Choroid plexus epithelial cell (primary cell): ENCODE measurements around the gene PLCB2.

ENCODE experiments used
- DNase-seq: peaks from one replicate; pipeline ENCODE4 v3.0.0-alpha.2; 2010; ENCODE audit warnings: low read depth
- H3K4me3 ChIP-seq: 2 replicates; pipeline ENCODE4 v1.5.1; 2011; ENCODE audit warnings: low read depth, mild to moderate bottlenecking, control low read depth, low read length, moderate library complexity
- TF ChIP-seq, protein P1 (sequence below): conservative IDR thresholded peaks from 2 replicates; pipeline ENCODE4 v1.5.1; 2011; ENCODE audit warnings: low read depth, mild to moderate bottlenecking, control low read depth, inconsistent platforms, low read length, moderate library complexity

PLCB2 gene

DNA sequence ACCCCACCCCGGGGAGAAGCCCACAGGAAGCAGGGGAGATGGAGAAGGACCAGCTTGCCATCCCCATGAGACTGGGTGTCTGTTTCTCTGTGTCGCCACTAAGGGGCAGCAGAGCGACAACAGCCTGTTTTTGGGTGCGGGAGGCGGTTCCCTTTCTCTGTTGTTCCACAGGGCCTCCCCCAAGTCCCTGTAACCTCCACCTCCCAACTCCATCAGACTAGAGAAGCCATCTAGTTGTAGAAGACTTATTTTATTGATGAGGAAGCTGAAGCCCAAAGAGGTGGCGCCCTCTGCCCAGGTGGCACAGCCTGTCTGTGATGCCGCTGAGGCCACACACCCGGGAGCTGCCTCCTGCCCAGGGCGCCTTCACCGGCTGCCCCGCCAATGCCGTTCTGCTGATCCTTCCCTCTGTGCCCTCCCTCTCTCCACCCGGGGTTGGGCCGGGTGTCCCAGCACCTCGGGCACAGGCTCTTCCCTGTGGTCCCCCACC is 36.9 kb upstream of the PLCB2 start:
- DNase-seq = peak; percentile 76
- TF ChIP-seq, protein P1, sequence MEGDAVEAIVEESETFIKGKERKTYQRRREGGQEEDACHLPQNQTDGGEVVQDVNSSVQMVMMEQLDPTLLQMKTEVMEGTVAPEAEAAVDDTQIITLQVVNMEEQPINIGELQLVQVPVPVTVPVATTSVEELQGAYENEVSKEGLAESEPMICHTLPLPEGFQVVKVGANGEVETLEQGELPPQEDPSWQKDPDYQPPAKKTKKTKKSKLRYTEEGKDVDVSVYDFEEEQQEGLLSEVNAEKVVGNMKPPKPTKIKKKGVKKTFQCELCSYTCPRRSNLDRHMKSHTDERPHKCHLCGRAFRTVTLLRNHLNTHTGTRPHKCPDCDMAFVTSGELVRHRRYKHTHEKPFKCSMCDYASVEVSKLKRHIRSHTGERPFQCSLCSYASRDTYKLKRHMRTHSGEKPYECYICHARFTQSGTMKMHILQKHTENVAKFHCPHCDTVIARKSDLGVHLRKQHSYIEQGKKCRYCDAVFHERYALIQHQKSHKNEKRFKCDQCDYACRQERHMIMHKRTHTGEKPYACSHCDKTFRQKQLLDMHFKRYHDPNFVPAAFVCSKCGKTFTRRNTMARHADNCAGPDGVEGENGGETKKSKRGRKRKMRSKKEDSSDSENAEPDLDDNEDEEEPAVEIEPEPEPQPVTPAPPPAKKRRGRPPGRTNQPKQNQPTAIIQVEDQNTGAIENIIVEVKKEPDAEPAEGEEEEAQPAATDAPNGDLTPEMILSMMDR = peak; percentile 85

DNA sequence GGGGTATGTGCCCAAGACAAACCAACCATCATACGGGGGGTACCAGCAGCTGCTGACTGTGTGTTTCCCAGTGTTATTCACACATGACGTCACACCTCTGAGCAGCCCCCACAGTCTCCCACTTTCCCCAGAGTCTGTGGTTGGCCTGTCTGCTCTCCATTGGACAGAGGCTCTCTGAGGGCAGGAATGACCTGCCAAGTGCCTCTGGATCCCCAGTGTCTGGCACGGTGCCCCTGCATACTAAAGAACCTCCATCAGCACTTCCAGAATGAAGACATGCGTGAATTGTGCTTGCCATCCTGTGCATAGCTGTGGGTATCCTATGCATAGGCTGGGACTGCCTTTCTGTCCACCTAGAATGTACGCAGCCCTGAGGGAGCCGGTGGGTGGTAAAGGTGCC is 36.5 kb upstream of the PLCB2 start:
- TF ChIP-seq, protein P1 = no peak
- no peak for DNase-seq
- no peak overlapping the region for H3K4me3 ChIP-seq

More for the DNA sequence above, 36.9 kb upstream of the PLCB2 start:
- no peak overlapping the region for H3K4me3 ChIP-seq

DNA sequence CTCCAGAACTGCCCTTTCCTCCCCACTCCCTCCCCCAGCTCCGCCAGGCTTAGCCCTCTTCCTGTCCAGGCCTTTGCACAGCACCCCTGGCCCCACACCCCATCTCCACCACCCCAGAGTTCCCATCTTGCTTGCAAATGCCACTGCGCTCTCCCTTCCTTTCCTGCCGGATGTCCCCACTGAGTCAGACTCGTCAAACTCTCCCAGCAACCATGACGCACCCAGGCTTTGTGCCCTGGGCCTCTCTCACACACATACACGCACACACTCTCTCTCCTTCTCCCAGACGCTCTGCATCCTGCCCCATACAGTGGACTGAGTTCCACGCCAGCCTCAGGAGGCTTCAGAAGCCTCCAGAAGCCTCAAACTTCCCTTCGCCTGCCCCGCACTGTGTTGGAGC is 35.8 kb upstream of the PLCB2 start:
- H3K4me3 ChIP-seq = no peak overlapping the region
- DNase-seq = peak; percentile 89
- TF ChIP-seq, protein P1 = no peak

DNA sequence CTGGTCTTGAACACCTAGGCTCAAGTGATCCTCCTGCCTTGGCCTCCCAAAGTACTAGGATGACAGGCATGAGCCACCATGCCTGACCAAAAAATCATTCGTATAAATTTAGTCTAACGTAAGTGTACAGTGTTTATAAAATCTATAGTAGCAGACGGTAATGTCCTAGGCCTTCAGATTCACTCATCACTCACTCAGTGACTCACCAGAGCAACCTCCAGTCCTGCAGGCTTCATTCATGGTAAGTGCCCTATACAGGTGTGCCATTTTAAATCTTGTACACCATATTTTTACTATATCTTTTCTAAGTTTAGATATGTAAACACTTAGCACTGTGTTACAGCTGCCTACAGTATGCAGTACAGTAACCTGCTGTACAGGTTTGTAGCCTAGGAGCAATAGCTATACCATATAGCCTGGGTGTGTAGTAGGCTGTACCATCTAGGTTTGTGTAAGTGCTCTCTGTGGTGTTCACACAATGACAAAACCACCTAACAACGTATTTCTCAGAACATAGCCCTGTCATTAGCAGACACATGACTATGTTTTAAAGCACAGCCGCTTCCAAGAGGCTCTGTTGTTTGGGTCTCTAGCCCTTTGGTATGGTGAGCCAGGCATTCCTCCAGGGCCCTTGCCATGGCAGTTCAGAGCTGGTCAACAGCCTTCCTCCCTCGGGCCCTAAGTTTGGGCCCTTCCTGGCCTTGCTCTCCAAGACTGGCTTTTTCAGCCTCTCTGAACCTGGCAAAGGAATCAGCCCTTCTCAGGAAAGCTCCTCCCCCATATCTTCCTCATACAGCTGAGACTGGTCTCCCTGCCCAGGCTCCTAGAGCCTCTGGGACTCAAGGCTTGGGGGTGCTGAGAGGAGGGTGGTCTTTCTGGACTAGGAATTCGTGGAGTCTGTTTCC is 34.9 kb upstream of the PLCB2 start:
- TF ChIP-seq, protein P1 = no peak
- H3K4me3 ChIP-seq = no peak overlapping the region

DNA sequence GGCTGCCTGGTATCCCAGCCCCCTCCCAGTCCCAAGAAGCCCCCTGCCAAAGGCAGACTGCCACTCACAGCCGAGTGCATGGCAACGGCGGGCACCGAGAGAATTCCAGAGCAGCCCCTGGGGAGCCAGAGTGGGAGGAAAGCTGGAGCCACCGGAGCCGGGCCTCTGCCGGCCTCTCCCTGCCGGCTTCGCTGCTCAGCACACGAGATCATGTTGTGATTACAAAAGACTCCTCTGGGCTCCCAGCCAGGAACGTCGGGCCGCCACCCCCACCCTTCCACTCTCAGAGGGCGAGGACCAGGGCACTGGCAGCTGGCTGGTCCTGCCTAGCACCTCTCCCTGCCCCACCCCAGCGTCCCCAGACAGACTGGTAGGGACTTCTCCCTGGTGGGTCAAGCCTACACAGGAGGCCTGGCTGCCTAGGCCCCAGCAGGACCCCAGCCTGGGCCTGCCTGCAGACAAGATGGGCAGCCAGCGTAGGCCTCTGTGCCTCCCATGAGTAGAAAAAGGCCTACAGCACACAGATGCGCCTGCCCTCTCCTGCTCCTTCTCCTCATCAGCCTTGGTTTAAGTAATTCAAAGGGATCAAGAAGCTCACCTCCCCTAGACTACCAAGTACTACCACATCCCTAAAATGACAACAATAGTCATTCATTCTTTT is 33.1 kb upstream of the PLCB2 start, which contains the start of gene CCDC9B:
Gene CCDC9B (minus strand): TSS at position 200 of the 661 bp plus-strand sequence. CDS start 120 bp downstream, at position 80.
- peak; percentile 91 for DNase-seq
- peak within 1 kb of the TSS; percentile 54 for H3K4me3 ChIP-seq
- TF ChIP-seq, protein P1 = no peak

More for the DNA sequence above, 34.9 kb upstream of the PLCB2 start:
- no peak for DNase-seq

DNA sequence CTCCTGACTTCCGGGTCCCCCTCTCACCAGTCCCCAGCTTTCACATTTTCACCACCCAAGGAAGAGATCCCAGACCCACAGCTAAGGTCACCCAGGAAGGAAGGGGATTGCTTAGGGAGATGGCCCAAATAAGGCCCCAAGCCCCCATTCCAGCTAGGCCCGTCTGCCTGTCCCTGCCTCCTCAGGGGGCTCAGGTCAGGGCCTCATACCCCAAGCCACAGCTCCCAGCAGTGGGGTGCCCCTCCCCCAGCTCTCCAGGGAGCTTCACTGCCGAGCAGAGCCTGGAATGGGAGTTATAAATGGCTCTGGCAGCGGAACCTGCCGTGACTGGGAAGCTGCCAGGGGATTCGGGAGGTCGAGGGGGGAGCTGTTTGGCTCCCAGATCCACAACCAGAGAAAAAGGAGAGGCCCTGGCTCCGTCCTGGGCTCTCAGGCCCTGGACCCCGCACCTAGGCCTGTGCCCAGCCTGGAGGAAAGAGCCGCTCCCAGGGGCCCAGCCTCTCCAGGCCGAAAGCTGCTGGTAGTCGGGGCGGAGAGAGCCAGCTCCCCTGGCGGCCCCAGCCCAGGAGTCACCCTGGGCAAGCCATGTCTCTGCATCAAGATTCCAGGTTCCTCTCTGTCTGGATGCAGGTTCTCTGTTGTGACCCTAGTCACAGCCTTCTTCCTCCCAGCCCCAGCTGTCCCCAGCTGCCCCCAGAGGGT is 32.5 kb upstream of the PLCB2 start:
- H3K4me3 ChIP-seq = peak overlapping the region; percentile 54
- peak; percentile 61 for DNase-seq
- TF ChIP-seq, protein P1 = no peak
